CD4-positive, alpha-beta T cell treated with Interleukin-17A for 1 hour (primary cell): ENCODE data around the gene CALR3.
"Not testable (repeated sequence)": the region's sequence is repeated elsewhere in the genome, so short reads cannot be mapped to it uniquely, and the experiment has no call there.

Source experiments
- DNase-seq: peaks from one replicate; pipeline ENCODE4 v3.0.0-alpha.2; 2020

CALR3 gene

DNA sequence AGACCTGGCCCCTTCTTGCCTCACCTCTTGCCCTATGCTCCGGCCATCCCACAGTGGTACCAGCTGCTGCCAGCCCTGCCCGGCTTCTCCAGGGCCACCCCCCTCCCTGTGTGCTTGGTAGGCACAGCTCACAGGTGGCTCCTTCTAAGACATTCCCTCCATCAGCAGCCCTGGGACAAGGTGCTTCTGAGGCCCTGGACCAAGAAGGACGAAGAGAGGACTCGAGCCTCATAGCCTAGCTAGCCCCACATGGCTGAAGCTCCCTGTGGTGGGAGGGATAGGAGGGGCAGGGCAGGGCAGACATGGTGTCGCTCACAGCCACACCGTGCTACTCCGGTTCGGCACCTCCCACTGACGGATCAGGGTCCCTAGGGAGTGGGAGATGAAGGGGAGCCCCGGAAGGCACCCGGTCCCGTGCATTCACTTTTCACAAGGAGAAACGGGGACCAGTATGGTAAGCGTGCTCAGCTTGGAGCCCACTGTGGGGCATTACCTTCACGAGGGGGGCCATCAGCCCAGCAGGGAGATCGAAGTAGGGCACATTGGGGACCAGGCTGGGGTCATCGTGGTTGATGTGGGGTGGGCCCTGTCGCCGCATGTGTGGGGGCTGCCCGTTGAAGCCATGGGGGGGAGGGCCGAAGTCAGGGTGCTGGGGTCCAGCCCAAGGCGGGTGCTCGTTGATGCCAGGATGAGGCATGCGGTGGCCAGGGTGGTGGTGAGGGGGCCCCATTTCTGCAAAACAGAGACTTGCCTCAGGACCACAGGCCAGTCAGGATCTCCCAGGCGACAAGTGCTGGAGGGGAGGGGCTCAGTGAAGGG is 26.8 kb upstream of the CALR3 start:
- no peak for DNase-seq

DNA sequence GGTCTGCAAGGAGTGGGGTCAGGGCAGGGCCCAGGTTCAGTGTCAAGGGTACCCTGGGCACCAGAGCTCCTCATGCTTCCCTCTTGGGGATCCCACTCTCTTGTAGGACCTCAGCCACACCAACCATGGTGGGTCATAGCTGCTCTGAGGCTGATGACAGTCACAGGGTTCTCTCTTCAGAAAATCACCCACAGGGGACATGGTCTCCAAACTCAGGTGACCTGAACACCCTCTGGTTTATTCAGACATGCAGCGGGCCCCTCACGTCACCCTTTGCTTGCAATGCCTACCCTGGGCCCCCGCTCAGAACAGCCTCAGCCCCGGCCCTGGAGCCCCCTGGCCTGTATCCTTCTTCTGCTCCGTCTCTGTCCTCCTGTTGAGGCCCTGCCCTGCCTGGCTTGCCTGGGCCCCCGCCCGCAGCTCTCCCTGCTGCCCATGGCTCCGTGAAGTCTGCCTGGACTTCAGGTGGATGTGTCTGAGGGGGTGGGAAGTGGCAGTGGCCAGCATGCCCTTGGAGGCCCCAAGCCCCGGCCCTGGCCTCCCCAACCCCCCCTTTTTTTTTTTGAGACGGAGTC is 25.8 kb upstream of the CALR3 start:
- DNase-seq, result no peak

DNA sequence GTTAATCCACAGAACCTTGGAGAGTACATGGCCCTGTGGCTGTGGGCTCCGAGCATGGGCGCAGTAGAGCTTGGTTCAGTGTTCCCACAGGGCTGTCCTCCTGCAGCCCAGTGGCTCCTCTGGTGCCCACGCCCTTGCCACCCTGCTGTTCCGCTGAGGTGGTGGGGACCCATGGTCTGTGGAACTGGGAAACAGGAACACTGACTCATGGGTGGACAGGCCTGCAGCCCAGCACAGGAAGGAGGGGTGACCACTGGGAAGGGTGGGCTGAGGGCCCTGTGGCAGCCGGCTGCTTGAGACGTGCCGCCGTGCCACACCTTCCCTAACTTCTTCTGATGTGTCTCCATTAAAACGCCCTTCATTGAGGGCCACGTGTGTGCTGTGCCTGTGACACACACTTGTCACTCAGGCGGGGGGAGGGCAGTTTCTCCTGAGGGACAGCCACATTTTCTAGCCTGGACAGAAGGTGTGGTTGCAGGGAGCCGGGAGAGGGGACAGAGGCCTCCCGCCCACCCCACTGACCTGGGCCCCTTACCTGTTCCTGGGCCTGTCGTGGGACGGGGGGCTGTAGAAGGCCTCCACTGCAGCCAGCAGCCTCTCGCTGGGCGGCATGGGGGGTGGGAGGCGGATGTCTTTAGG is 25.1 kb upstream of the CALR3 start:
- no peak for DNase-seq

DNA sequence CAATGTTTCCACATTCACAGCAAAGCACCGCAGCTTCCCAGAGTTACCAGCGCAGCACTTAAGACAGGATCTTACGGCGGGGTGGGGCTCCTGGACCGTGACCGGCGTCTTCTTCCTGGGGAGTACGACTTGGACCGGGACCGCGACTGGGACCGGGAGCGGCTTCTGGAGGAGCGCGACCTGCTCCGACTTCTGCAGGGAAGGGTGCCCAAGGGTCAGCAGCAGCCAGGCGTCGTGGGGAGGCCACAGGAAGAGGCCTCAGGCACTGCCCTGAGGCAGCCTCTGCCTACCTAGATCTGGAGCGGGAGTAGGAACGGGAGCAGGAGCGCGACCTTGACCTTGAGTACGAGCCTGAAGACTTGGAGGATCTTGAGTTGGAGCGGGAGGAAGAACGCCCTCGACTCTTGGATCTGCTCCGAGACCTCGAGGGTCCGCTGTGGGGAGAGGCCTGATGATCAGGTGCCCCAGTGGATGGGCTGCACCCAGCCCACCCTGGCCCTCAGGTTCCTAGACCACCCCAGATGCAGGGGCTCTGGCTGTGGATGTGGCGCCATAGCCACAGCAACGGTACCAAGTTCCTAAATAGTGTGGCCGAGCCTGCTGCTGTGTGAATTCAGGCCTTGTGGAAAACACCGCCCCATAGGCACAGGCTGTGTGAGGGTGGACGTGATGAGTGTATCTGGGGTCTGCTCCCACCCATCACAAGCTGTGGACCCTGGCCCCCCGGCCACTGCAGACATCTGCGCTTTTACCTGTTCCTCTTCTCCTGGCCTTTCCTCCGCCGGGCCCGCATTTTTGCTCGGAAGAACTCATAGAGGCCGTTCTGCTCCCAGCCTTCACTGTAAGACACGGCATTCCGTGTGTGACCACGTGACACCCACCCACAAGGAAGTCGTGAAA is 24.4 kb upstream of the CALR3 start:
- DNase-seq, result no peak

DNA sequence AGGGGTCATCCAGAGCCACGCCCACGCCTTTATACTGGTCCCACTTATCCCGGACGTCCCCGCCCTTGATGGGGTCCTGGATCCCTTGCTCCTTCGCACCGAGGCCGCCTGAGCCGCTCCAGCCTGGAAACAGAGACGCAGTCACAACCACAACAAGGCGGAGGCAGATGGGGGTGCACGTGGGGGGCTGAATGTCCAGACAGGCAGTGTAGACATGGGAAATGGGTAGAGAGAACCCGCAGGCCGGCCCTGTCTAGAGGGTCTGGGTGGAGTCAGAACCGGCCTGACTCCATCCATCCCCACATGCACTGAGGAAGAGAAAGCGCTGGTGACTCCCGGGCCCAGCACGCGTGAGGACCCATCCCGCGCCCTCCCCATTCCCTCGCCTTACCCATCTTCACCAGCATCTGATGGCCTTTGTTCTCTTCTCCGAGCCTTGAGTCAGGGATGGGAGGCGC is 23.3 kb upstream of the CALR3 start:
- no peak for DNase-seq

DNA sequence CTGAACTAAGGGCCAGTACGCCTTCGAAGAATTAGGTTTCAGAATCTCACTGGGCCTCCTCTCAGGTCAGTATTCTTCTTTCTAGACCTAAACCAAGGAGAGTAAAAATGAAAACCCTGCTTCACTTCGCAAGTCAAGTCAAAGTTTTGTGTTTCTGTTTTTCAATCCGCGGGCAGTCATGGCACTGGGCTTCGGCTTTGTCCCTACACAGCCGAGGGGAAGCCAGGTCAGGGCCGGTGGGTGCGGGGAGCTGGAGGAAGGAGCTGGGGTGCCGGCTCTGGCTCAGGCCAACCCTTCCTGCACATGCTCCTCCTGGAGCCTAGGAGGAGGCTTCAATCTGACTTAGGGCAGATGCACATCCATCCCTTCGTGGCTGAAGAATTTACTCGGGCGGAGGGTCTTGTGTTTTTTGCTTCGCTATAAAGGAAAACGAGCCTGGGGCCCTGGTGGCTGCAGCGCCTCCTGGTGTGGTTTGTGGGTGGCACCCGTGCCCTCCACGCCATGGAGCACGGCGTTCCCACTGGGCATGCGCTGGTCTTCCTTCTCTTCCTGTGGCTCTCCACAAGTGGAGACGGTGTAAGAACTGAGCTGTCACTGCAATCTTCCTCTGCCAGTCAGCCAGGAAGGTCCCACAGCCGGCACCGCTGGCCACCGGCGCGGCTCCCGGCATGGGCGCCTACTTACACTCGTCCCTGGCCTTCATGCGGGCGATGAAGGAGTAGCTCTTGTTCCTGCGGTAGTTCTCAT is 22.7 kb upstream of the CALR3 start:
- no peak for DNase-seq

DNA sequence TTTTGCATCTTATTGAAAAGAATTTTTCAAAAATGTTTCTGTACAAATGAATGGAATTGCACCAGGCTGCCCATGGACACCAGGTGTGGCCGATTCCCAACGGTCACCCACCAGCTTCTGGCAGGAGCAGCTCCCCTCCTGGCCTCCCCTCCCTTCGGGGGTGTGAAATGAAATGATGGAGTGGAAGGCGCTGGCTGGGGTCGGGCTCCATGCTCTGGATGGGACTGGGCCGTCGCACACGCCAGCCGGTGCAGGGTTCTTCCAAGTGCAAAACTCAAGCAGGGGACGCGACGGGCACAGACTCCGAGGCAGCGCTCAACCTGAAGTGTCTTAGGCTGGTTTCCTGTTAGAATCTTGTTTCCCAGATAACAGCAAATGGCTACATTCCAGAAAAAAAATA is 22.1 kb upstream of the CALR3 start:
- DNase-seq, result no peak

DNA sequence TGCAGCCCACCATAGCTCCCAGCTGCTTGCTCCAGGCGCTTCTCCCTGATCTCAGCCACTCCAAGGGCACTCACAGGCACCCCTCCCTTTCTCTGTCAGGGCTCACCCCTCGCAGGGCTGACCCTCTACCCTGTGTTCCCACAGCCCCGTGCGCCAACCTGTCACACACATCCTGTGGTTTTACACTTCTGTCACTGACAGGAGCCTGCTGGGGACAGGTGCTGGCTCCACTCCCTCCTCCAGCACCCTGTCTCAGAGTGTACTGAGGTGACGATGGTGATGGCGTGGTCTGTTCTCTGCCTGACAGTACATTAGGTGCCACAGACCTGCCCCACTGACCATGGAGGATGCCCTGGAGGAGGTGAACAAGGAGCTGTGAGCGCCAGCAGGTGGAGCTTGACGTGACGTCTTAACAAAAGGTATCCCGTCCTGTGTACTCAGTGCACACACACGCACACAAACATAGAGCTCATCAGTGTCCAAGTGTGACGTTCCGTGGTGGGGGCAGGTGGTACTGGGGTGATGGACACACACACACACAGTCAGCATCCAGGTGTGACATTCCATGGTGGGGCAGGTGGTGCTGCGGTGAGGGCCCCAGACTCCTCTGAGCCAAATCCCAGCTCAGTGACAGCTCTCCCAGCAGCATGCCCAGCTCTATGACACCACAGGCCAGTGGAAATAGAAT is 21.1 kb upstream of the CALR3 start:
- no peak for DNase-seq

DNA sequence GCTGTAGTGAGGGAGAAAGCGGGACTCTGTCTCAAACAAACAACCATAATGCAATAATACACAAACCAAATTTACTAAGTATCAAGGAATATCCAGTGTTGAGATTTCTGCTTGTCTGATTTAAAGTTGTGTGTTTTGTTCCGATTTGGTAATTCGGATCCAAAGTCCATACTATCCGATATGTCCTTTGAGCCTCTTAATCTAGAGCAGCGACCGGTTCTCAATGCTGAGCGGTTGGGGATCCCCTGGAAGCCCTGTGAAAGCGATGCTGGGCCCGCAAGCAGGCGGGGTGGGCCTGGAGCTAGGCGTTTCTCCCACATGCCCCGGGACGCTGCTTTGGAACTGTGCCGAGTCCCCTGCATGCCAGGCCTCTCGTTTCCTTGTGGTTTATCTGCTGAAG is 20.4 kb upstream of the CALR3 start:
- no peak for DNase-seq

DNA sequence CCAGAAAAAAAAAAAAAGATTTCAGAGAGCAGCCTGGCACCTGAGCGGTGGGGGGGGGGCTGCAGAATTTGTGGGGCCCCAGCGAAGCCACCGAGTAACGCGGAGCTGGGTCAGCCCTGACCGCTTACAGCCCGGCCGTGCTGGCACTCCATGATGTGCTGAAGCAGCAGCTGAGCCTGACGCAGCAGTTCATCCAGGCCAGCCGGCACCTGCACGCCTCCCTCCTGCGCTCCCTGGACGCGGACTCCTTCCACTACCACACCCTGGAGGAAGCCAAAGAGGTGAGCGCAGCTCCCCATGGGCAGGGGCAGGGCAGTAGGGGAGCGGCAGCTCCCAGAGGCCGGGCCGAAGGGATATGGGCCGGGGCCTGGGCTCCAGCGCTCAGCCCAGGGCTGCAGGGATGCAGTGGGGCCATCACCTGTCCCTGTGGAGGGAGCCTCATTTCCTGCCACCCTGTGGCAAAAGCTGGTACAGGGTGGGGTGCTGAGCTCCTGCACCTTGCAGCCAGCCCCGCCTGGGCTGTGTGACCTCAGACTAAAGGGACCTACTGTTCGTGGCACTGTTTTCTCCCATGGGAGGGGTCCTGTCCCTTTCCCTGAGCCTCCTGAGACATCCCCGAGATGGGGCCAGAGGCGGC is 18.5 kb upstream of the CALR3 start:
- no peak for DNase-seq

DNA sequence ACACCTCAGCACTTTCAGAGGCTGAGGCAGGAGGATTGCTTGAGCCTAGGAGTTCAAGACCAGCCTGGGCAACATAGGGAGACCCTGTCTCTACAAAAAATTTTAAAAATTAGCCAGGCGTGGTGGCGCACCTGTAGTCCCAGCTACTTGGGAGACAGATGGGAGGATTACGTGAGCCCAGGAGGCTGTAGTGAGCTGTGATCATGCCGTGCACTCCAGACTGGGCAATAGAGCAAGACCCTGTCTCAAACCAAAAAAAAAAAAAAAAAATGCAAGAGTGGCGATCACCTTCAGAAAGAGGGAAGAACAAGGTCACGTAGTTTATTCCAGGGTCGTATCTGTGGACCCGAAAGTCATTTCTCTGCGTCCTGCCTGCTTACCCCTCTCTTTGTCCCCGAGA is 16.6 kb upstream of the CALR3 start:
- DNase-seq, result not testable (repeated sequence)

DNA sequence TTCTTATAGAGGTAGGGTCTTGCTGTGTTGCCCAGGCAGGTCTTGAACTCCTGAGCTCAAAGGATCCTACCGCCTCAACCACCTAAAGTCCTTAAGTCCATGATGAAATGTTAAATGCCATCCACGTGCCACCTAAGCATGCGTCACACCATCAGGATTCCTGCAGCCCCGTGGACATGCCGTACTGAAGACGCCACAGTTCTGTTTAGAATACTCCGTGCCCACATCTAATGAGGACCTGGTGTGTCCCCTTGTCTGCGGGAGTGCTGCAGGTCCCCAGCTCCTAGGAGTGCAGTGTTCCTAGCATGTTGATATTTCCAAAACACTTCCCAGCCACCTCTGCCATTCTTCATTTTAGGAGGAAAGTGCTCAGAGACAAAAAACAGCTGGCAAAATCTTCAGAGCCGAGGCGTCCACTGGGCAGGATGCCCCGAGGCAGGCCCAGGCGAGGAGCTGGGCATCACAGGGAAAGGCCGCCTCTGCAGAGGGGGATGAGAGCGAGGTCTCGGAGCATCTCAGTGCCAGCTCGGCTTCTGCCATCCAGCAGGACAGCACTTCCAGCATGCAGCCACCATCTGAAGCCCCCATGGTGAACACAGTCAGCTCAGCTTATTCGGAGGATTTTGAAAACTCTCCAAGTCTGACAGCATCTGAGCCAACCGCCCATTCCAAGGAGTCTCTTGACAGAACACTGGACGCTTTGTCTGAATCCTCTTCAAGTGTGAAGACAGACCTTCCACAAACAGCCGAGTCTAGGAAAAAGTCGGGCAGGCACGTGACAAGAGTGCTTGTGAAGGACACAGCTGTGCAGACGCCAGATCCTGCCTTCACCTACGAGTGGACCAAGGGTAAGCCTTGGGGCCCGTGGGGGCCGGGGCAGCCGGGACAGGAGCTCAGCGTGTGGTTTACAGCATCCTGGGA is 13.4 kb upstream of the CALR3 start:
- DNase-seq, result no peak

DNA sequence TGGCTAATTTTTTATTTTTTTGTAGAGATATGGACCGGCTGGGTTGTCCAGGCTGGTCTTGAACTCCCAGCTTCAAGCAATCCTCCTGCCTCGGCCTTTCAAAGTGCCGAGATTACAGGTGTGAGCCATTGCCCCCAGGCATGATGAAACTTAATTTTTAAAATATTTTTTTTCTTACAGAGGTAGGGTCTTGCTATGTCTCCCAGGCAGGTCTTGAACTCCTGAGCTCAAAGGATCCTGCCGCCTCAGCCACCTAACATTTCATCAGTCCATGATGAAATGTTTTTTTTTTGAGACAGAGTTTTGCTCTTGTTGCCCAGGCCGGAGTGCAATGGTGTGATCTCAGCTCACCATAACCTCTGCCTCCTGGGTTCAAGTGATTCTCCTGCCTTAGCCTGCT is 12.6 kb upstream of the CALR3 start:
- DNase-seq, result no peak

DNA sequence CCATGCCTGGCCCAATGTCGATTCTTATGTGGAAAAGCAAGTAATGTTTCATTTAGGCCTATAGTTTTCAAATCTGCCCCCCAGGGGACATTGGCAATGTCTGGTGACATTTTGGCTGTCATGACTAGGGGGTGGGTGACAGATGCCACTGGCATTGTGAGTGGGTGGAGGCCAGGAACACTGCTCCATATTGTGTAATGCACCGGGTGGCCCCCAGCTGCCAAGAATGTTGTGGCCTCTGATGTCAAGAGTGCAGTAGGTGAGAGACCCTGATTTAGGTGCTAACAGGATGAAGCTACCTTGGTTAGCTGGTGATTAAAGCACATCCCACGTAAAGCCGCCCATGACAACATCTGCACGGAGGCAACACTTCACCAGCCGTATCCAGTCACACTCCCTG is 11.0 kb upstream of the CALR3 start:
- DNase-seq, result no peak

DNA sequence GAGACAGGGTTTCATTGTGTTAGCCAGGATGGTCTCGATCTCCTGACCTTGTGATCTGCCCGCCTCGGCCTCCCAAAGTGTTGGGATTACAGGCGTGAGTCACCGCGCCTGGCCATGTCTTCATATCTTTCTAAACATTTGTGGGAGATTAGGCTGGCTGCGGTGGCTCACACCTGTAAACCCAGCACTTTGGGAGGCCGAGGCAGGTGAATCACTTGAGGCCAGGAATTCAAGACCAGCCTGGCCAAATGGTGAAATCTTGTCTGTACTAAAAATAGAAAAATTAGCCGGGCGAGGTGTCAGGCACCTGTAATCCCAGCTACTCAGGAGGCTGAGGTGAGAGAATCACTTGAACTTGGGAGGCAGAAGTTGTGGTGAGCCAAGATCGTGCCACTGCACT is 10.2 kb upstream of the CALR3 start:
- DNase-seq, result not testable (repeated sequence)

DNA sequence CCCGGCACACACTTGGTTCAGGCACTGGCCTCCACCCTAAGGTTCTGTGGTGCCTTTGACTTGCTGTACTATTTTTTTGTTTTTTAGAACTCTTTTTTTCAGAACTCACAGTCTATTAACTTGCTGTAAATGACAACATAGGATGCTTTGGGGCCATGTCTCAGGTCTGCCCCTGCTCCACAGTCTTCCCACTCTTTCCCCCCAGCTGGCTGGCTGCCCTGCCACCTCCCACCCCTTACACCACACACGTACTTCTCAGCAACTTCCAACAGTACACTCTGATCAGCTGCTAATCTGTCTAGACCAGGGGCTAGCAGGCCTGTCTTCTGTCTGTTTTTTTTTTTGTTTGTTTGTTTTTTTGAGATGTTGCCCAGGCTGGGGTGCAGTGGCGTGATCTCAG is 8.3 kb upstream of the CALR3 start:
- DNase-seq, result no peak

DNA sequence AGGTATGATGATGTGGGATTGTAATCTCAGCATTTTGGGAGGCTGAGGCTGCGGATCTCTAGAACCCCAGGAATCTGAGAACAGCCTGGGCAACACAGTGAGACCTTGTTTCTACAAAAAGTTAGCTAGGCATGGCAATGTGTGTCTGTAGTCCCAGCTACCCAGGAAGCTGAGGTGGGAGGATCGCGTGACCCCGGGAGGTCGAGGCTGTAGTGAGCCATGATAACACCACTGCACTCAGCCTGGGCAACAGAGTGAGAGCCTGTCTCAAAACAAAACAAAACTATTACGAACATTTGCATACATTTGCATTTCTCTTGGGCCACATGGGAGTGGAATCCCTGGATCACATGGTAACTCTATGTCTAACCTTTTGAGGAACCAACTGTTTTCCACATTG is 1.9 kb upstream of the CALR3 start:
- no peak for DNase-seq

DNA sequence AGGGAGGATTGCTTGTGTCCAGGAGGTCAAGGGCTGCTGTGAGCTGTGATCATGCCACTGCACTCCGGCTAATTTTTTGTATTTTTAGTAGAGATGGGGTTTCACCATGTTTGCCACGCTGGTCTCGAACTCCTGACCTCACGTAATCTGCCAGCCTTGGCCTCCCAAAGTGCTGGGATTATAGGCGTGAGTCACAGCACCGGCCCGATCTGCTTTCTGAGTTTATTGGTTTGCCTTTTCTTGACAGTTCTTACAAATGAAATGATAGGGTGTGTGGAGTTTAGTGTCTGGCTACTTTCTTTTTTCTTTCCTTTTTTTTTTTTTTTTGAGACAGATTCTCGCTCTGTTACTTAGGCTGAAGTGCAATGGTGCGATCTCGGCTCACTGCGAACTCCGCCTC is 1.1 kb upstream of the CALR3 start:
- DNase-seq, result no peak

DNA sequence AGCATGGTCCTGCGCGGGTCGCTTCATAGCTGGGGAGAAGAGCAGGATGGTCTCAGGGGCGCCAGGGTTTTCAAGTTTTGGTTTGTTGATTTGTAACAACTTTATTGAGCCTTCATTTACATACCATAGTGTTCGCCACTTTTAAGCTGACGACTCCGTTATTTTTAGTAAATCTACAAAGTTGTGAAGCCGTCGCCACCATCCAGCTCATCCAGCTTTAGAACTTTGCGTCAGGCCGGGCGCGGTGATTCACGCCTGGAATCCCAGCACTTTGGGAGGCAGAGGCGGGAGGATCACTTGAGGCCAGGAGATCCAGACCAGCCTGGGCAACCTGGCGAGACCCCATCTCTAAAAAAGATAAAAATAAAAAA is 631 bp upstream of the CALR3 start:
- DNase-seq, result no peak

DNA sequence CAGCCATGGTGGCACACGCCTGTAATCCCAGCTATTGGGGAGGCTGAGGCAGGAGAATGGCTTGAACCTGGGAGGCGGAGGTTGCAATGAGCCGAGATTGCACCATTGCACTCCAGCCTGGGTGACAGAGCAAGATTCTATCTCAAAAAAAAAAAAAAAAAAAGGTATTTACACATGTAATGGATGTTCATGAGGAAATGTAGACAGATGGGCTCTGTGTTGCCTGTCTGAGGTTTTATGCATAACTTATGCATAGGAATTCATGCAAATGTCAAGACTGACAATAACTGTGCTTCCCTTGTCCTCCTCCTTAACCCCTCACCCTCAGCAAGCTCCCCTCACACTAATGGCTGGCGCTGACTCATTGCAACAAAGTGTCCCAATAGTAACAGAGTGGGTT is 9.5 kb downstream of the CALR3 start:
- DNase-seq, result not testable (repeated sequence)
